ENCODE data around the gene SLC9A9.

The SLC9A9 gene

DNA sequence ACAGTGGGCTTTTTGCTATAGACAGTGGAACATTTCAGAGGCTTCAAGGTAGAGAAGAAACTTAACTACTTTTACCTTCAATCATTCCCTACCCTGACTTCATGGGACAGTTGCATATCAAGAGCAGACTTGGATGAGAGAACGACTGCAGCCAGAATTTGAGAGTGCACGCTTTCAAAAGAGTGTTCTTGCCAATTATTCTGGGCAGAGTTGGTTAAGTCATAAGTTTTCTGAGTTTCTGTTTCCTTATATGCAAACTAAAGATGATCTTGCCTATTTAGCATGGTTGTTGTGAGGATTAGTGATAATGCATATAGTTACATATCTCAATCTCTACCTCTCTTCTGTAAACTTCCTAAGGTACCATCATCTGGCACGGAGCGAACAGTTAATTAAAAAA lies 7.6 kb downstream of the SLC9A9 start:
- DNase-seq: no peak

- DNase-seq: no peak
Measured at GRCh38 chr3:143839980-143840379, 8.3 kb downstream of the SLC9A9 start.

DNA sequence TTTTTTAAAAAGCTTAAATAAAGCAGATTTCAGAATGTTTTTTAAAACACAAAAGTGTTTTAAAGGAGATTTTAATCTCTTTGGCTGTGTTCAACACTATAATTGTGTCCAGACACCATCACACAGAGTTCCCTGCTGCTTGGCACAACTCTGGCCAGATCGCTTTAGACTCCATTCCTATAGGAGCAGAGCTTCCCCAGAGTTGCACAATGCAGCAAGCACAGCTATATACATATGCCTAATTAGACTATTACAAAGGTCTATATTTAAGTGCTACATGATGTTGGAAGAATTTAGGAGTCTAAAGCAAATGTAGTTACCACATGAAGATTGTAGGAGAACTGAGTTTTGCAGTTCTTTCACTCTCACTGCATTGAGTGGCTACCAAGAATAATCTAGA lies 11.2 kb downstream of the SLC9A9 start:
- no peak for DNase-seq

- no peak for DNase-seq
Measured at GRCh38 chr3:143835312-143835711, 13.0 kb downstream of the SLC9A9 start.

- DNase-seq: no peak
Measured at GRCh38 chr3:143832433-143832832, 15.8 kb downstream of the SLC9A9 start.

GRCh38 chr3:143831994-143832393 lies 16.3 kb downstream of the SLC9A9 start:
- DNase-seq: no peak

DNA sequence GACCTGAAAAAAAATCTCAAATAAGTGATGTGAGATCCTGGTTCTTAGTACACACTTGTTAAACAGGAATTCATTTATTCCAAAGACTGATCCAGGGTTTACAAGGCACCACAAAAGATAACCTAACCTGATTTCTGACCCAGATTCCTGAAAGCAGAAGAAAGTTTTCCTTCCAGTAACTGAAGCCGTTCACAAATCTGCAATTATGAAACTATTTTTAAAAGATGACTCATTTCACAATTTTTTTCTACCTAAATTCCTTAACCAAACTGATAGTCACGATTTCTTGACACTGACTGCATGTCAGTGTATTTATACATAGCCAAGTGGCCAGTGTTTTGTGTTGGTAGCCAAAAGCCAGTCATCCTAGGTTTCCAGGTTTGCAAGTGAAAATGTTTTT lies 17.1 kb downstream of the SLC9A9 start:
- DNase-seq: peak; percentile 55

DNA sequence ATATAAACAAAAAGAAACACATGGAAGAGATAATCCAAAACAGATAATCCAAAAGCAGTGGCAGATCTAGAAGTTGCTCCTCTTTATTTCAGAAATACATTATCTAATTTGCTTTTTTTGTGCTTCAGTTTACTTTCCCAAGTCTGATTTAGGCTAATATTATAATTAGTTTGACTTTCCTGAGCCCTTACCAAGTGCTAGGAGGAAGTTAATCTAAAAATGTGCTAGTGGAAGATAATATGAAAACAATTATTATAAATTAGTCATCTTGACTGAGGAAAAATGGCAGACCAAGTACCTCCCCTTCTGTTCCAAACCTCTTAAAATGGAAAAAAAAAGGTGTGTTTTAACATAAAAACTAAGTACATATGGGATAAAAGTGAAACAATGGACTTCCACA lies 17.5 kb downstream of the SLC9A9 start:
- peak; percentile 35 for DNase-seq

- no peak for DNase-seq
Measured at GRCh38 chr3:143830063-143830462, 18.2 kb downstream of the SLC9A9 start.

DNA sequence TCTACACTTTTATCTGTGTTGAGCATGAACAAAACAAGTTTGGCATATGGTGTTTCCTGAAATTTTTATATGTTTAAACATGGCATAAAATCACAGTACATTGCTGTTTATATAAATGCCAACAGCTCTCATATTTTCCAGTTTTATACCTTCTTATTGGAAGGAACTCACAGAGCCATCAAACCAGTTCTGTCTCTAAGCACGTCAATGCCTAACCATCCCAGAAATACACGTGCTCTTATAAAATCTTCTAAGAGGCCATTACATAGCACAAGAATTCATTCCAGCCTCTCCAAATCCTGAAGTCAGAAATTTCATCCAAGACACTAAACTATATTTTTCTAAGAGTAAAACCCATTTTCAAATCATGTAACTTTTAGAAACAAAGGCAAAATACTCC lies 20.8 kb downstream of the SLC9A9 start:
- no peak for DNase-seq

GRCh38 chr3:143826296-143826695 lies 22.0 kb downstream of the SLC9A9 start:
- DNase-seq: peak; percentile 12

GRCh38 chr3:143825513-143825912 lies 22.8 kb downstream of the SLC9A9 start:
- no peak for DNase-seq

DNA sequence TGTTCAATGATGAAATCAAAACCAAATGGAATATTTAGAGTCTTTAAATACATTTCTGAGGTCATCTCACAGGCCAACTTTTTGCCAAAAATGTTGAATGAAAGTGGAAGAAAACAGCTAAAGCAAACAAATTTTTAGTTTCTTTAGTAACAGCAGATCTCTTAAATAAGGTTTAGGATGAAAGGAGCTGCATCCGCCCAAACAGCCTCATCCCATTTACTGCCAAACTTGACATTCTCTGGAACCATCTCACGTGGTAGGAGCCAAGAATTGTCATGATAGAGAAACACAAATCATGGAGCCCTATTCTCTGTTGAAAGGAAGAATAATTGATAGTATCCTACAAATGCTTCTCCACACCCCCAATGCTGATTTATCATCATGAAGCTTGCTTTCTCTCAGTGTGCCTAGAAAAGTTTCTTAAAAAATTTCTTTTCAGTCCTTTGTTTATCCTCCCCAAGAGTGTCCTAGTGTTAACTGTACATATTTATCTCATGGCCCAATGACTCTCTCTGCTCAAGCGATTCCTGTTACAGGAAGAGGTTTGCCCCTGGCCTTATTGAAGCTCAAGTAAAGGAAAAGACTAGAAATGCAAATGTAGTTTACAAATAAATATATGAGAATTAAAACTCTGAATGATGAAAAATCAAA lies 23.4 kb downstream of the SLC9A9 start:
- no peak for DNase-seq

- DNase-seq: no peak
Measured at GRCh38 chr3:143822798-143823197, 25.5 kb downstream of the SLC9A9 start.

GRCh38 chr3:143822374-143822773 lies 25.9 kb downstream of the SLC9A9 start:
- DNase-seq: no peak

DNA sequence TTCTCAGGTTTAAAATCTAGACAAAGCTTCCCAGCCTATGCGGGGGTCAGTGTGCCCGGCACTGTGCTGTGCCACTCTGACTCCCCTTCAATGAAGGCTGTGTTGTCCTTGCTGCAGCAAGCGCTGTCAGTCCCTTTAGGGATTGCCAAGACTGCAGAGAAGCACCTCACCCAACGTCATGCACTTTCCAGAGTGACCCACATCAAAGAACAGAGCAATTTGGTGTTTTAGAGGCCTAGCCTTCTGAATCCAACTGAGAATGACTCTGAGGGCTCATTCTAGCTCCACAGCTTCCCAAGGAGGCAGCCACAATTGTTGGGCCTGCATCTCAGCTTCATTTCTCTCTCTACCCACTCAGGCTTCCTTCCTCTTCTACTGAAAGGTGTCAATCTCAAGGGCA lies 26.4 kb downstream of the SLC9A9 start:
- no peak for DNase-seq

DNA sequence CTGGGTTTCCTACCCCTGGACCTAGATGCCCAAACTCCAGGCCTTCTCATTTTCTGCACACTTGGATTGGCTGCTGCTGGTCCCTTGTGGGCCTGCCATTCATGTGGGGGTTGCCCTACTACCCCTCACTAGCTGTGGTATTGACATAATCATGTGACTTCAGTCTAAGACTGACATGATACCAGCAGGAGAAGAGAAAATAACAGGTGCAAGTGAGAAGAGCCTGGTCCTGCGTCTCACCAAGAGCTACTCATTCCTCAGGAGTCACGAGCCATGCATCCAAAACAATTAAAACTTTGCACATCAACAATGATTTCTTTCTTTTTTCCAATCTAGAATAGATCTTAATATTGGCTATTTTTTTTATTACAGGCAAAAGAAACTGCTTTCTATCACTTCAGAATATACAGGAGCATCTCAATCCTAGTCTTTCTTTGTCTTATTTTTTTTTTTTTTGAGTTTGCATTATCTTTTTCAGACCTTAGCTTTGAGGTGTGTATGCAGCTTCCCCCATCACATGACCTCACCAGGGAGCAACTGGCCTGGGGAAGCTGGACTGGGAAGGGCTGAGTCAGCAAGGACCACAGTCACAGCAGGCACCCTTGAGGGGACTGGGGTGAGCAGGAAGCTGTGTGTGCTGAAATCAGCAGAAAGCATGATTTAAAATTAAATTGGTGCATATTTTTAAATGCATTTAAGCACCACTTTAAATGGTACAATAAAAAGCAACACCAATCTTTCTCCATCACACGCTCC lies 27.6 kb downstream of the SLC9A9 start:
- peak; percentile 7 for DNase-seq

- DNase-seq: no peak
Measured at GRCh38 chr3:143819890-143820289, 28.4 kb downstream of the SLC9A9 start.

- DNase-seq: no peak
Measured at GRCh38 chr3:143814443-143814889, 33.8 kb downstream of the SLC9A9 start.

DNA sequence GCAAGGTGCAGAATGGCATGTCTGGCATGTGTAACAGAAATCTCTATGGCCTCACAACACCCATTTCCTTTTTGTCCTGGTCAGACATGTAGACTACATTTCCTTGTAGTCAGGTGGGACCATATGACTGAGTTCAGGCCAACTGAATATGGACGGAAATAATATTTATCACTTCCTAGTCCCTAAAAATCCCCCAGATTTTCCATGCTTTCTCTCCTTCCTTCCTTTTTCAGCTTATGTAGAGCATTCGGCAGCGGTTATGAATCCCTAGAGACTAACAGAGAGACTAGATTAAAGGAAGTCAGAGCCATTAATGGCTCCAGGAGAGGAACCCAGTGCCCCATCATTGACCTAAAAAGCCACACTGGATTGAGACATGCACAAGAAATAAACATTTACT lies 35.8 kb downstream of the SLC9A9 start:
- DNase-seq: no peak

- no peak for DNase-seq
Measured at GRCh38 chr3:143811602-143812001, 36.7 kb downstream of the SLC9A9 start.

DNA sequence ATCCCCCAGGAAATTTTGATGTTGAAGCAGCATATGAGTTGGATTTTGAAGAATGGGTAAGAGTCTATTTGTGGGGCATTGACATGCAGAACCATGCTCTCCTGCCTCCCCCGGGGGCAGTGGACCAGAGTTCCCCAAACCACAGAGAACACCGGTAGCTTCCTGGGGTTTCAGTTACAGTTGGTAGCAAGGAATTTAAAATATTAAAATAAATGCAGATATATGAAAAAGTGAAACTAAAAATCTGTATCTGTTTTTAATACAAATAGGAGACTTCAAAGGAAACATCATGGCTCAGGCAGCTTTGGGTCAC lies 37.4 kb downstream of the SLC9A9 start:
- DNase-seq: no peak

DNA sequence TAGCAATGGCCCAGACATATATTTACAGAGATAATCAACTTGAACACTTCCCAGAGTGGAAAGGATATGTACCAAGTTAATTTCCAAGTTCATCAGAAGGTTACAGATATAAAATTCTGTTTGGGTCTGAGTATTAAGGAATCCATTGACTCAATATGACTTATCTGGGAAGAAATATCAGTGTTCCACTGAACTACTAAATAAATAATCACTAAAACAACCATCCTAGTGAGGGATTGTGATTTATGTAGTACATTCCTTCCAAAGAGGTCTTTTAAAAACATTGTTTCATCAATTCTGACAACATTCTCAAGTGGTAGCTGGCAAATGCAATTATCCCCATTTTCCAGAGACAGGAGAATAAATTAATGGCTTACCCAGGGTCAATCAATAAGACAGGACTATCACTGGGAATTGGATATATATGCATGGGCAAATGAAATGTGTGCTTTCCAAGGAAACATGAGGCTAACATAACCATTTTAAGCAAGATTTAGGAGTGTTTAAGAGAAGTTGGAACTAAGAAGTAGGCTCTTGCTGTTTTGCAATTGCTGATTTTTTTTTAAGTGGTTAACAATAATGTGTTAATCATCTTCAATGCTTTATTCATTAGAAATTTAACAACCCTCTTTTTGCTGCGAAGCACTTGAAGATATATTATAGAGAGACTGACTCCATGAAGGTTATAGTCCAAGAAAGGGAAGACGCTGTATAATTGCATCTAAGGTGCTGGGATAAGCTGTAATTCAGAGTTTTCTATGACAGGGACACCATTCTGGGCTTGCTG lies 37.9 kb downstream of the SLC9A9 start:
- DNase-seq: no peak

GRCh38 chr3:143809121-143809621 lies 39.1 kb downstream of the SLC9A9 start:
- no peak for DNase-seq
